MCF 10A (cell line): ENCODE measurements around the gene TIMM10B. TPM values are rescaled to one million over a fixed set of nuclear protein-coding genes. Genes with fewer than 3 reads are reported as not detected.
A peak's percentile ranks its signal among the peaks of the same experiment; 100 is the strongest.

Source experiments
- BruUV-seq: library from RNA; stranded (reverse); fragments of 400-500 nt; replicated peaks from 2 replicates; lab custom pipeline; 2021; lab: Mats Ljungman, UMichigan
- CTCF ChIA-PET: fragments of 300-600 bp; sonication (Branson Sonifier 250); formaldehyde crosslinking; extraction: SDS; loops from one replicate; lab custom pipeline; 2021; ENCODE audit warnings: antibody characterized with exemption, inconsistent platforms; lab: Yijun Ruan, JAX
- POLR2A ChIA-PET: fragments of 300-600, 350-650 bp; sonication (Branson Sonifier 250); formaldehyde crosslinking; extraction: SDS; loops from one replicate; lab custom pipeline; 2020; ENCODE audit warnings: antibody characterized with exemption, inconsistent platforms; lab: Yijun Ruan, JAX
- DNase-seq: peaks from one replicate; pipeline ENCODE4 v3.0.0-alpha.2; 2018; ENCODE audit not compliant: unreplicated experiment
- H3K27ac Mint-ChIP-seq: one replicate; pipeline ENCODE4 v1.8.0; 2022; ENCODE audit warnings: mild to moderate bottlenecking, low read depth, mixed read lengths; ENCODE audit not compliant: unreplicated experiment
- H3K27me3 Mint-ChIP-seq: one replicate; pipeline ENCODE4 v1.8.0; 2022; ENCODE audit warnings: mixed read lengths; ENCODE audit not compliant: insufficient read depth, unreplicated experiment
- H3K36me3 Mint-ChIP-seq: one replicate; pipeline ENCODE4 v1.8.0; 2022; ENCODE audit warnings: mild to moderate bottlenecking, moderate library complexity, mixed read lengths; ENCODE audit not compliant: insufficient read depth, unreplicated experiment
- H3K4me1 Mint-ChIP-seq: one replicate; pipeline ENCODE4 v1.8.0; 2022; ENCODE audit warnings: mixed read lengths; ENCODE audit not compliant: insufficient read depth, unreplicated experiment
- H3K4me3 Mint-ChIP-seq: one replicate; pipeline ENCODE4 v1.8.0; 2022; ENCODE audit warnings: mild to moderate bottlenecking, moderate library complexity, mixed read lengths; ENCODE audit not compliant: unreplicated experiment
- H3K9me3 Mint-ChIP-seq: one replicate; pipeline ENCODE4 v1.8.0; 2022; ENCODE audit warnings: mixed read lengths; ENCODE audit not compliant: unreplicated experiment
- intact Hi-C: fragments of 100-400 bp; cut with micrococcal nuclease; formaldehyde crosslinking; loops from 2 replicates; pipeline ENCODE4 v1.14.1; 2022
- total RNA-seq: library from RNA; stranded (reverse); gene quantifications from 2 replicates; pipeline ENCODE4 v1.2.3, GENCODE V29; 2022
- TF ChIP-seq, protein P1 (sequence below): fragments of 200-600 bp; IDR thresholded peaks from one replicate; pipeline ENCODE4 v1.8.0; 2022; ENCODE audit warnings: antibody characterized with exemption, mild to moderate bottlenecking; ENCODE audit not compliant: unreplicated experiment

Gene TIMM10B
- total RNA-seq, 1 experiment from 2014 or later: 36.2 TPM

- H3K27ac Mint-ChIP-seq: no peak overlapping the region
- H3K9me3 Mint-ChIP-seq: no peaks in the 10 kb centered on the region
- TF ChIP-seq, protein P1, sequence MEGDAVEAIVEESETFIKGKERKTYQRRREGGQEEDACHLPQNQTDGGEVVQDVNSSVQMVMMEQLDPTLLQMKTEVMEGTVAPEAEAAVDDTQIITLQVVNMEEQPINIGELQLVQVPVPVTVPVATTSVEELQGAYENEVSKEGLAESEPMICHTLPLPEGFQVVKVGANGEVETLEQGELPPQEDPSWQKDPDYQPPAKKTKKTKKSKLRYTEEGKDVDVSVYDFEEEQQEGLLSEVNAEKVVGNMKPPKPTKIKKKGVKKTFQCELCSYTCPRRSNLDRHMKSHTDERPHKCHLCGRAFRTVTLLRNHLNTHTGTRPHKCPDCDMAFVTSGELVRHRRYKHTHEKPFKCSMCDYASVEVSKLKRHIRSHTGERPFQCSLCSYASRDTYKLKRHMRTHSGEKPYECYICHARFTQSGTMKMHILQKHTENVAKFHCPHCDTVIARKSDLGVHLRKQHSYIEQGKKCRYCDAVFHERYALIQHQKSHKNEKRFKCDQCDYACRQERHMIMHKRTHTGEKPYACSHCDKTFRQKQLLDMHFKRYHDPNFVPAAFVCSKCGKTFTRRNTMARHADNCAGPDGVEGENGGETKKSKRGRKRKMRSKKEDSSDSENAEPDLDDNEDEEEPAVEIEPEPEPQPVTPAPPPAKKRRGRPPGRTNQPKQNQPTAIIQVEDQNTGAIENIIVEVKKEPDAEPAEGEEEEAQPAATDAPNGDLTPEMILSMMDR: no peak
- intact Hi-C loops: no loop called here
- BruUV-seq: no TSS peak
- no peaks in the 10 kb centered on the region for H3K27me3 Mint-ChIP-seq
- POLR2A ChIA-PET: no interaction called here
- CTCF ChIA-PET: interaction anchor here (0.6 to 1.4 kb wide), 3 partner anchors 7 to 319 kb away, joined by 3 to 4 read pairs (median 4); no protein-coding TSS in a partner anchor
- no peak for DNase-seq
- H3K36me3 Mint-ChIP-seq: peaks cover 1% of the 10 kb centered on the region
- no peaks in the 10 kb centered on the region for H3K4me1 Mint-ChIP-seq
- no peak overlapping the region for H3K4me3 Mint-ChIP-seq
These were observed 22.8 kb upstream of the TIMM10B start for GRCh38 chr11:6458352-6459098.

- ChIA-PET CTCF (interaction anchor here (0.6 to 1.7 kb wide), 6 partner anchors 8 to 319 kb away, joined by 3 to 7 read pairs (median 4); no protein-coding TSS in a partner anchor), POLR2A (no interaction called here)
- Mint-ChIP-seq H3K27ac (no peak overlapping the region), H3K9me3 (no peaks in the 10 kb centered on the region), H3K27me3 (no peaks in the 10 kb centered on the region), H3K4me3 (no peak overlapping the region), H3K36me3 (peaks cover 5% of the 10 kb centered on the region), H3K4me1 (no peaks in the 10 kb centered on the region)
- TF ChIP-seq, protein P1: no peak
- no TSS peak for BruUV-seq
- no peak for DNase-seq
- intact Hi-C loops: no loop called here
These were observed 22.2 kb upstream of the TIMM10B start for GRCh38 chr11:6459099-6459450.

GRCh38 chr11:6468712-6469495 is 12.4 kb upstream of the TIMM10B start:
- Mint-ChIP-seq H3K4me3 (no peak overlapping the region), H3K4me1 (no peaks in the 10 kb centered on the region), H3K27me3 (no peaks in the 10 kb centered on the region), H3K9me3 (no peaks in the 10 kb centered on the region), H3K27ac (no peak overlapping the region), H3K36me3 (peaks cover 7% of the 10 kb centered on the region)
- ChIA-PET CTCF (interaction anchor here (0.6 to 2.8 kb wide), 4 partner anchors 15 to 90 kb away, joined by 3 to 15 read pairs (median 9); no protein-coding TSS in a partner anchor), POLR2A (no interaction called here)
- BruUV-seq: no TSS peak
- TF ChIP-seq, protein P1: no peak
- intact Hi-C loops: no loop called here
- DNase-seq: peak; percentile 33

DNA sequence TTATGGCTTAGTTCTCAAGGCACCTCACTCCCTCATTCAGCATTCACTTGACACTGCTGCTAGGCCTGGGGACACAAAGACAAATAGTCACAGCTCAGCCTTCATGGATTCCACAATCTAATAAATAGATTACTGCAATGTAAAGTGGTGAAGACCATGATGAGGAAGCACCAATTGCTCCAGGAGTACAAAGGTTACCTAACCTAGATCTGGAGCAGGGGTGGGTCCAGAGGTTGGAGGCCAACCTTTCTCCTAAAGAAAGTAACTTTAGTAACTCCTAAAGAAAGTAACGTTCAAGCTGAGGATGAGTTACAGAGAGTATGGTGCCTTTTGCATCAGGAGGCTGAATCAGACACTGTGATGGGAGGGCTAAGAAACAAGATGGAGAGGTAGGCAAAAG is 11.7 kb upstream of the TIMM10B start:
- POLR2A ChIA-PET: interaction anchor here (1.0 kb wide), 1 partner anchor 12 kb away, joined by 3 read pairs; the partner anchor contains the start of genes ARFIP2 and TIMM10B
- no peak overlapping the region for H3K27ac Mint-ChIP-seq
- CTCF ChIA-PET: interaction anchor here (0.6 to 2.8 kb wide), 4 partner anchors 16 to 91 kb away, joined by 3 to 15 read pairs (median 9); no protein-coding TSS in a partner anchor
- no TSS peak for BruUV-seq
- no peaks in the 10 kb centered on the region for H3K9me3 Mint-ChIP-seq
- intact Hi-C loops: no loop called here
- TF ChIP-seq, protein P1: no peak
- no peak overlapping the region for H3K4me3 Mint-ChIP-seq
- no peaks in the 10 kb centered on the region for H3K27me3 Mint-ChIP-seq
- H3K4me1 Mint-ChIP-seq: no peaks in the 10 kb centered on the region
- H3K36me3 Mint-ChIP-seq: peaks cover 6% of the 10 kb centered on the region
- DNase-seq: no peak
